Body of pancreas (tissue), 4 donors: Measurements from ENCODE around the gene LAMP1. TPM values are rescaled to one million over a fixed set of nuclear protein-coding genes. Genes with fewer than 3 reads are reported as not detected.
A peak's percentile ranks its signal among the peaks of the same experiment; 100 is the strongest.

Experiments
- ATAC-seq: fragments of 150-250 bp; one replicate; pipeline ENCODE4 v1.9.1; 2016
- DNase-seq, 4 donors: peaks; one replicate each; pipeline ENCODE4 v3.0.0-alpha.2; 2019
- H3K27ac ChIP-seq, 4 donors: fragments of 200-600 bp; sonication (generic); 1 replicate in 3 of 4; 2 replicates in 1 of 4; pipeline versions ENCODE4 v1.5.1 to v1.6.1; 2016 to 2019; ENCODE audit warnings: mild to moderate bottlenecking in 1 of 4, mixed read lengths in 1 of 4, moderate library complexity in 1 of 4
- H3K27me3 ChIP-seq, 2 donors: fragments of 200-600 bp; sonication (generic); one replicate each; pipeline ENCODE4 v1.6.0; 2016; ENCODE audit warnings: mild to moderate bottlenecking in 1 of 2
- H3K36me3 ChIP-seq, 2 donors: fragments of 200-600 bp; sonication (generic); replicated peaks in 1 of 2; 2 replicates each; pipeline ENCODE4 v1.5.1; 2016; ENCODE audit warnings: low read depth in 2 of 2; ENCODE audit not compliant: insufficient read depth in 1 of 2
- H3K4me1 ChIP-seq: fragments of 200-600 bp; sonication (generic); one replicate; pipeline ENCODE4 v1.6.0; 2016
- H3K4me3 ChIP-seq, 2 donors: fragments of 200-600 bp; sonication (generic); 1 replicate in 1 of 2; 2 replicates in 1 of 2; pipeline ENCODE4 v1.5.1; 2016 to 2019
- H3K9me3 ChIP-seq, 3 donors: fragments of 200-600 bp; sonication (generic); 1 replicate in 2 of 3; 2 replicates in 1 of 3; pipeline ENCODE4 v1.5.1; 2016
- CTCF ChIP-seq, 7 experiments: fragments of 450-650 bp in 4 of 7; fragments of 200-600 bp in 3 of 7; sonication (generic) in 3 of 7; IDR thresholded peaks; one replicate each; pipeline ENCODE4 v1.5.1; 2016 to 2019; ENCODE audit warnings: antibody characterized with exemption in 7 of 7
- POLR2A ChIP-seq, 3 donors: fragments of 450-650 bp; IDR thresholded peaks; one replicate each; pipeline ENCODE4 v1.6.1; 2016; ENCODE audit warnings: antibody characterized with exemption in 3 of 3, mild to moderate bottlenecking in 2 of 3
- WGBS, 2 donors: methylation state at CpG; one replicate each; pipeline ENCODE4 v1.1.5; 2017; 5-methylcytosine and 5-hydroxymethylcytosine counted together
- intact Hi-C: fragments of 100-400 bp; cut with DNase I; formaldehyde crosslinking; loops from one replicate; pipeline ENCODE4 v1.15.1; 2023
- total RNA-seq, 2 donors: library from RNA; depleted of rRNA; stranded (reverse); fragments of >200 nt; gene quantifications; one replicate each; pipeline ENCODE4 v1.1.0, GENCODE V29; 2016

Gene LAMP1
- total RNA-seq, 2 donors from 2014 or later, result 68.5 to 92.6 TPM

GRCh38 chr13:113364311-113364889 is 67.4 kb downstream of the LAMP1 start:
- no peaks in the 10 kb centered on the region for H3K36me3 ChIP-seq
- no peaks in the 10 kb centered on the region for H3K27me3 ChIP-seq
- H3K9me3 ChIP-seq, result no peaks in the 10 kb centered on the region
- peak overlapping the region in 3 of 4 donors; percentile 40 to 77 (median 72) for H3K27ac ChIP-seq
- peak in 2 of 3 donors; percentile 42 to 43 for TF ChIP-seq POLR2A (IDR thresholded peaks at IDR 0.05)
- TF ChIP-seq CTCF (IDR thresholded peaks at IDR 0.05), result no peak
- no peak overlapping the region for H3K4me3 ChIP-seq
- DNase-seq (peak in 1 of 4 donors; percentile 38), ATAC-seq (peak; percentile 3)
- WGBS, 2 donors, result 17 to 21% methylated on average over 19 to 31 of the region's 41 CpGs
- intact Hi-C loops, result no loop called here
- H3K4me1 ChIP-seq, result peaks cover 19% of the 10 kb centered on the region

- Histone ChIP-seq H3K4me3 (no peak overlapping the region), H3K27ac (peak overlapping the region in 3 of 4 donors; percentile 40 to 77 (median 72)), H3K9me3 (no peaks in the 10 kb centered on the region), H3K4me1 (peaks cover 19% of the 10 kb centered on the region), H3K27me3 (no peaks in the 10 kb centered on the region), H3K36me3 (no peaks in the 10 kb centered on the region)
- DNase-seq (peak in 1 of 4 donors; percentile 33), ATAC-seq (no peak)
- WGBS, 2 donors, result 90 to 91% methylated on average over 6 to 38 of the region's 41 CpGs
- TF ChIP-seq CTCF (IDR thresholded peaks at IDR 0.05) (no peak), POLR2A (IDR thresholded peaks at IDR 0.05) (no peak)
- intact Hi-C loops, result no loop called here
These were observed 68.0 kb downstream of the LAMP1 start for GRCh38 chr13:113364901-113365582.

GRCh38 chr13:113365583-113365970 is 68.5 kb downstream of the LAMP1 start:
- H3K27ac ChIP-seq, result no peak overlapping the region
- intact Hi-C loops, result no loop called here
- DNase-seq, result no peak

GRCh38 chr13:113365971-113366588 is 69.0 kb downstream of the LAMP1 start:
- no peaks in the 10 kb centered on the region for H3K9me3 ChIP-seq
- H3K27ac ChIP-seq, result no peak overlapping the region
- no peaks in the 10 kb centered on the region for H3K27me3 ChIP-seq
- H3K4me1 ChIP-seq, result peaks cover 19% of the 10 kb centered on the region
- no peak for TF ChIP-seq CTCF (IDR thresholded peaks at IDR 0.05)
- no peak for TF ChIP-seq POLR2A (IDR thresholded peaks at IDR 0.05)
- WGBS, 2 donors, result 65 to 73% methylated on average over 6 to 9 of the region's 9 CpGs
- H3K36me3 ChIP-seq, result no peaks in the 10 kb centered on the region
- intact Hi-C loops, result no loop called here
- no peak for DNase-seq
- no peak overlapping the region for H3K4me3 ChIP-seq
- no peak for ATAC-seq

More at GRCh38 chr13:113365583-113365970, 68.5 kb downstream of the LAMP1 start:
- TF ChIP-seq CTCF (IDR thresholded peaks at IDR 0.05), result no peak
- TF ChIP-seq POLR2A (IDR thresholded peaks at IDR 0.05), result no peak
- no peaks in the 10 kb centered on the region for H3K36me3 ChIP-seq
- peaks cover 19% of the 10 kb centered on the region for H3K4me1 ChIP-seq
- no peak for ATAC-seq
- no peak overlapping the region for H3K4me3 ChIP-seq
- no peaks in the 10 kb centered on the region for H3K9me3 ChIP-seq
- no peaks in the 10 kb centered on the region for H3K27me3 ChIP-seq
- whole genome bisulfite sequencing, 2 donors, result 91% methylated on average over 19 to 22 of the region's 22 CpGs
